ENCODE measurements around the gene KIAA1958. TPM values are rescaled to one million over a fixed set of nuclear protein-coding genes. Genes with fewer than 3 reads are reported as not detected.

The KIAA1958 gene
- total and polyA plus RNA-seq, 2 of the 8 experiments (the other 6 are each of a cell fraction or from before 2014, with no cell fraction given): 11.4 to 43.8 TPM

DNA sequence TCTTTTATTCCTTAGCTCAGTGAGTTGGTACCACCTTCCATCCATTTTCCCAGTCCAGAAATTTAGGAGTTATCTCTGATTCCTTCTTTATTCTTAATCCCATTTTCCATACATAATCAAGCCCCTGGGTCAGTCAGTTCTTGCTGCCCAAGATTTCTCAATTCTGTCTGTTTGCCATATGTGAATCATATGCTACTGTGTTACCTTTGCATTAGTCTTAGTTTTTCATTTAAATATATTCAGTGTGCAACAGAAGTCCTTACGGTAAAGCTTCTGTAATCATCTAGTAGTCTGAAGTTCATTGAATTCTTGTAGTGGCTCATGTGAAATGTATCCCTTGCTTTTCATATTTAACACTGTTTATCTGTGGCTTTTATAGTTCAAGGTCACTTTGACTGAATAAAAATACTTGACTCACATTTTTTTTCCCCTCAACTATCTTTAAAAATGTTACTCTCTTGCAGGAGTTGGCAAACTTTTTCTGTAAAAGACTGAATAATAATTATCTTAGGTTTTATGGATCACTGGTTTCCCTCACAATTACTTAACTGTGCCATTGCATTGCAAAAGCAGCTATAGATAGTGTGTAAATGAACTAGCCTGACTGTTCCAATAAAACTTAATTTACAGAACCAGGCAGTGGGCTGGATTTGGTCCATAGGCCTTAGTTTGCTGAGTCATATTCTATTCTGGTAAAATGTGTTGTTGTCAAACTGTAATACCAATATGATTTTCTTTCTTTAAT, 6.9 kb downstream of the KIAA1958 start (continued):
- TF ChIP-seq HDAC2 (IDR thresholded peaks at IDR 0.05; ENCODE audit: borderline replicate concordance in 1 of 2, low read depth in 2 of 2, low read length in 2 of 2) (no peak), SIRT6 (IDR thresholded peaks at IDR 0.05; ENCODE audit: low read length) (no peak), SIX5 (IDR thresholded peaks at IDR 0.05; ENCODE audit: low read depth, low read length) (no peak), CBX8 (IDR thresholded peaks at IDR 0.05; ENCODE audit: borderline replicate concordance, low read depth, low read length) (no peak)
- TF ChIP-seq, protein P1, sequence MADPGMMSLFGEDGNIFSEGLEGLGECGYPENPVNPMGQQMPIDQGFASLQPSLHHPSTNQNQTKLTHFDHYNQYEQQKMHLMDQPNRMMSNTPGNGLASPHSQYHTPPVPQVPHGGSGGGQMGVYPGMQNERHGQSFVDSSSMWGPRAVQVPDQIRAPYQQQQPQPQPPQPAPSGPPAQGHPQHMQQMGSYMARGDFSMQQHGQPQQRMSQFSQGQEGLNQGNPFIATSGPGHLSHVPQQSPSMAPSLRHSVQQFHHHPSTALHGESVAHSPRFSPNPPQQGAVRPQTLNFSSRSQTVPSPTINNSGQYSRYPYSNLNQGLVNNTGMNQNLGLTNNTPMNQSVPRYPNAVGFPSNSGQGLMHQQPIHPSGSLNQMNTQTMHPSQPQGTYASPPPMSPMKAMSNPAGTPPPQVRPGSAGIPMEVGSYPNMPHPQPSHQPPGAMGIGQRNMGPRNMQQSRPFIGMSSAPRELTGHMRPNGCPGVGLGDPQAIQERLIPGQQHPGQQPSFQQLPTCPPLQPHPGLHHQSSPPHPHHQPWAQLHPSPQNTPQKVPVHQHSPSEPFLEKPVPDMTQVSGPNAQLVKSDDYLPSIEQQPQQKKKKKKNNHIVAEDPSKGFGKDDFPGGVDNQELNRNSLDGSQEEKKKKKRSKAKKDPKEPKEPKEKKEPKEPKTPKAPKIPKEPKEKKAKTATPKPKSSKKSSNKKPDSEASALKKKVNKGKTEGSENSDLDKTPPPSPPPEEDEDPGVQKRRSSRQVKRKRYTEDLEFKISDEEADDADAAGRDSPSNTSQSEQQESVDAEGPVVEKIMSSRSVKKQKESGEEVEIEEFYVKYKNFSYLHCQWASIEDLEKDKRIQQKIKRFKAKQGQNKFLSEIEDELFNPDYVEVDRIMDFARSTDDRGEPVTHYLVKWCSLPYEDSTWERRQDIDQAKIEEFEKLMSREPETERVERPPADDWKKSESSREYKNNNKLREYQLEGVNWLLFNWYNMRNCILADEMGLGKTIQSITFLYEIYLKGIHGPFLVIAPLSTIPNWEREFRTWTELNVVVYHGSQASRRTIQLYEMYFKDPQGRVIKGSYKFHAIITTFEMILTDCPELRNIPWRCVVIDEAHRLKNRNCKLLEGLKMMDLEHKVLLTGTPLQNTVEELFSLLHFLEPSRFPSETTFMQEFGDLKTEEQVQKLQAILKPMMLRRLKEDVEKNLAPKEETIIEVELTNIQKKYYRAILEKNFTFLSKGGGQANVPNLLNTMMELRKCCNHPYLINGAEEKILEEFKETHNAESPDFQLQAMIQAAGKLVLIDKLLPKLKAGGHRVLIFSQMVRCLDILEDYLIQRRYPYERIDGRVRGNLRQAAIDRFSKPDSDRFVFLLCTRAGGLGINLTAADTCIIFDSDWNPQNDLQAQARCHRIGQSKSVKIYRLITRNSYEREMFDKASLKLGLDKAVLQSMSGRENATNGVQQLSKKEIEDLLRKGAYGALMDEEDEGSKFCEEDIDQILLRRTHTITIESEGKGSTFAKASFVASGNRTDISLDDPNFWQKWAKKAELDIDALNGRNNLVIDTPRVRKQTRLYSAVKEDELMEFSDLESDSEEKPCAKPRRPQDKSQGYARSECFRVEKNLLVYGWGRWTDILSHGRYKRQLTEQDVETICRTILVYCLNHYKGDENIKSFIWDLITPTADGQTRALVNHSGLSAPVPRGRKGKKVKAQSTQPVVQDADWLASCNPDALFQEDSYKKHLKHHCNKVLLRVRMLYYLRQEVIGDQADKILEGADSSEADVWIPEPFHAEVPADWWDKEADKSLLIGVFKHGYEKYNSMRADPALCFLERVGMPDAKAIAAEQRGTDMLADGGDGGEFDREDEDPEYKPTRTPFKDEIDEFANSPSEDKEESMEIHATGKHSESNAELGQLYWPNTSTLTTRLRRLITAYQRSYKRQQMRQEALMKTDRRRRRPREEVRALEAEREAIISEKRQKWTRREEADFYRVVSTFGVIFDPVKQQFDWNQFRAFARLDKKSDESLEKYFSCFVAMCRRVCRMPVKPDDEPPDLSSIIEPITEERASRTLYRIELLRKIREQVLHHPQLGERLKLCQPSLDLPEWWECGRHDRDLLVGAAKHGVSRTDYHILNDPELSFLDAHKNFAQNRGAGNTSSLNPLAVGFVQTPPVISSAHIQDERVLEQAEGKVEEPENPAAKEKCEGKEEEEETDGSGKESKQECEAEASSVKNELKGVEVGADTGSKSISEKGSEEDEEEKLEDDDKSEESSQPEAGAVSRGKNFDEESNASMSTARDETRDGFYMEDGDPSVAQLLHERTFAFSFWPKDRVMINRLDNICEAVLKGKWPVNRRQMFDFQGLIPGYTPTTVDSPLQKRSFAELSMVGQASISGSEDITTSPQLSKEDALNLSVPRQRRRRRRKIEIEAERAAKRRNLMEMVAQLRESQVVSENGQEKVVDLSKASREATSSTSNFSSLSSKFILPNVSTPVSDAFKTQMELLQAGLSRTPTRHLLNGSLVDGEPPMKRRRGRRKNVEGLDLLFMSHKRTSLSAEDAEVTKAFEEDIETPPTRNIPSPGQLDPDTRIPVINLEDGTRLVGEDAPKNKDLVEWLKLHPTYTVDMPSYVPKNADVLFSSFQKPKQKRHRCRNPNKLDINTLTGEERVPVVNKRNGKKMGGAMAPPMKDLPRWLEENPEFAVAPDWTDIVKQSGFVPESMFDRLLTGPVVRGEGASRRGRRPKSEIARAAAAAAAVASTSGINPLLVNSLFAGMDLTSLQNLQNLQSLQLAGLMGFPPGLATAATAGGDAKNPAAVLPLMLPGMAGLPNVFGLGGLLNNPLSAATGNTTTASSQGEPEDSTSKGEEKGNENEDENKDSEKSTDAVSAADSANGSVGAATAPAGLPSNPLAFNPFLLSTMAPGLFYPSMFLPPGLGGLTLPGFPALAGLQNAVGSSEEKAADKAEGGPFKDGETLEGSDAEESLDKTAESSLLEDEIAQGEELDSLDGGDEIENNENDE (IDR thresholded peaks at IDR 0.05; ENCODE audit: insufficient replicate concordance, low read length): no peak
- TF ChIP-seq, protein P2, sequence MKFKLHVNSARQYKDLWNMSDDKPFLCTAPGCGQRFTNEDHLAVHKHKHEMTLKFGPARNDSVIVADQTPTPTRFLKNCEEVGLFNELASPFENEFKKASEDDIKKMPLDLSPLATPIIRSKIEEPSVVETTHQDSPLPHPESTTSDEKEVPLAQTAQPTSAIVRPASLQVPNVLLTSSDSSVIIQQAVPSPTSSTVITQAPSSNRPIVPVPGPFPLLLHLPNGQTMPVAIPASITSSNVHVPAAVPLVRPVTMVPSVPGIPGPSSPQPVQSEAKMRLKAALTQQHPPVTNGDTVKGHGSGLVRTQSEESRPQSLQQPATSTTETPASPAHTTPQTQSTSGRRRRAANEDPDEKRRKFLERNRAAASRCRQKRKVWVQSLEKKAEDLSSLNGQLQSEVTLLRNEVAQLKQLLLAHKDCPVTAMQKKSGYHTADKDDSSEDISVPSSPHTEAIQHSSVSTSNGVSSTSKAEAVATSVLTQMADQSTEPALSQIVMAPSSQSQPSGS (IDR thresholded peaks at IDR 0.05; ENCODE audit: low read length): no peak

All from H1 (cell line).